GM19438 (cell line): Measurements from ENCODE around the gene RNGTT.

Experiments used
- ATAC-seq: cut with Tn5 transposase; IDR thresholded peaks from one replicate; pipeline ENCODE4 v1.9.1; 2021; ENCODE audit warnings: low read depth; ENCODE audit not compliant: unreplicated experiment

Gene RNGTT

GRCh38 chr6:88671624-88672023 lies 291.8 kb downstream of the RNGTT start:
- no peak for ATAC-seq

GRCh38 chr6:88670369-88670768 lies 293.0 kb downstream of the RNGTT start:
- no peak for ATAC-seq

GRCh38 chr6:88669475-88669874 lies 293.9 kb downstream of the RNGTT start:
- no peak for ATAC-seq

- ATAC-seq: no peak
Observed at GRCh38 chr6:88666901-88667300, 296.5 kb downstream of the RNGTT start.

GRCh38 chr6:88665131-88665530 lies 298.3 kb downstream of the RNGTT start:
- ATAC-seq: no peak

GRCh38 chr6:88663801-88664200 lies 299.6 kb downstream of the RNGTT start:
- ATAC-seq: no peak

- ATAC-seq: no peak
Observed at GRCh38 chr6:88662653-88663174, 300.7 kb downstream of the RNGTT start.

- ATAC-seq: peak; percentile 81
Observed at GRCh38 chr6:88662163-88662580, 301.2 kb downstream of the RNGTT start.

GRCh38 chr6:88661136-88661535 lies 302.3 kb downstream of the RNGTT start:
- ATAC-seq: no peak

GRCh38 chr6:88655586-88655985 lies 307.8 kb downstream of the RNGTT start:
- ATAC-seq: no peak

GRCh38 chr6:88653936-88654335 lies 309.5 kb downstream of the RNGTT start:
- no peak for ATAC-seq

- no peak for ATAC-seq
Observed at GRCh38 chr6:88651400-88651799, 312.0 kb downstream of the RNGTT start.

- no peak for ATAC-seq
Observed at GRCh38 chr6:88650979-88651378, 312.4 kb downstream of the RNGTT start.

GRCh38 chr6:88650029-88650619 lies 313.3 kb downstream of the RNGTT start:
- peak; percentile 97 for ATAC-seq

- peak; percentile 88 for ATAC-seq
Observed at GRCh38 chr6:88641178-88641903, 322.1 kb downstream of the RNGTT start.

- ATAC-seq: no peak
Observed at GRCh38 chr6:88637761-88638545, 325.5 kb downstream of the RNGTT start.

- no peak for ATAC-seq
Observed at GRCh38 chr6:88636871-88637270, 326.5 kb downstream of the RNGTT start.

- ATAC-seq: no peak
Observed at GRCh38 chr6:88633782-88634181, 329.6 kb downstream of the RNGTT start.

- ATAC-seq: no peak
Observed at GRCh38 chr6:88631830-88632229, 331.6 kb downstream of the RNGTT start.

- ATAC-seq: peak; percentile 60
Observed at GRCh38 chr6:88629838-88630494, 333.5 kb downstream of the RNGTT start.

- no peak for ATAC-seq
Observed at GRCh38 chr6:88626460-88626859, 337.0 kb downstream of the RNGTT start.
